ENCODE data around the gene CAMK2A.

DNA sequence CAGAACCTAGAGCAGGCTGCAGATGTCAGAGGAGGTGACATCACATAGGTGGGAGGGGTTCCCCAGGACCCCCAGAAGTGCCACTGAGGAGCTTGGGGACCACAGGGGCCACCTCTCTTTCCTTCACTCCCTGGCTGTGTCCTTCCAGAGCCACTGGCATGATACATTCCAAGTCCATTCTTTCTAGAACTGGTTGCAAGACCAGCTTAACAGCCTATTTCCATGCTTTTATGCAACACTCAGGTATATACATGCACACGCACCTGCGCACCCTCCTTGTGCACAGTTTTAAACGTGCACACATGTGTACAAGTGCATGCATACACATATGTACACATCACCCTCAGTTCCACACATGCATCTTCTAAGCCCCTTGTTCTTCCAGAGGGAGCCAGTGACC lies 60.0 kb downstream of the CAMK2A start:
- TF ChIP-seq POLR2A (IDR thresholded peaks at IDR 0.05) (no peak), CTCF (IDR thresholded peaks at IDR 0.05) (no peak)

Measured in Peyer's patch (tissue), 4 donors.